SK-N-SH (cell line): Measurements from ENCODE around the gene NOD1.

Experiments
- CHD2 ChIP-seq: fragments of 150-350 bp; IDR thresholded peaks from 2 replicates; pipeline ENCODE4 v1.6.1; 2018; ENCODE audit warnings: low read length; ENCODE audit not compliant: partially characterized antibody
- EZH2phosphoT487 ChIP-seq: fragments of 200-600 bp; sonication (generic); IDR thresholded peaks from 2 replicates; pipeline ENCODE4 v1.6.1; 2017; ENCODE audit warnings: low read depth, mixed run types, mild to moderate bottlenecking, antibody characterized with exemption, moderate library complexity, borderline replicate concordance
- FOSL2 ChIP-seq: IDR thresholded peaks from 2 replicates; pipeline ENCODE4 v1.4.0; 2012; ENCODE audit warnings: low read depth, mild to moderate bottlenecking, moderate library complexity, borderline replicate concordance
- FOXM1 ChIP-seq: IDR thresholded peaks from 2 replicates; pipeline ENCODE4 v1.4.0; 2012; ENCODE audit warnings: low read depth, mild to moderate bottlenecking
- MXI1 ChIP-seq: IDR thresholded peaks from 2 replicates; pipeline ENCODE4 v1.6.1; 2012; ENCODE audit warnings: mild to moderate bottlenecking, low read depth, low read length, improper control_type of control experiment
- NRF1 ChIP-seq: IDR thresholded peaks from 2 replicates; pipeline ENCODE4 v1.6.1; 2012; ENCODE audit warnings: low read depth, mild to moderate bottlenecking, low read length
- POLR2AphosphoS5 ChIP-seq: IDR thresholded peaks from 2 replicates; pipeline ENCODE4 v1.6.1; 2012; ENCODE audit warnings: low read depth, low read length
- TAF1 ChIP-seq: IDR thresholded peaks from 2 replicates; pipeline ENCODE4 v1.6.1; 2012; ENCODE audit warnings: low read depth, mild to moderate bottlenecking, low read length, moderate library complexity, borderline replicate concordance
- TCF12 ChIP-seq: IDR thresholded peaks from 2 replicates; pipeline ENCODE4 v1.4.0; 2012
- YY1 ChIP-seq: IDR thresholded peaks from 2 replicates; pipeline ENCODE4 v1.4.0; 2012; ENCODE audit warnings: low read depth, mild to moderate bottlenecking
- TF ChIP-seq, protein P1 (sequence below): fragments of 200-600 bp; sonication (generic); IDR thresholded peaks from 2 replicates; pipeline ENCODE4 v1.6.1; 2017; ENCODE audit warnings: antibody characterized with exemption, mild to moderate bottlenecking, moderate library complexity
- TF ChIP-seq, protein P2 (sequence below): IDR thresholded peaks from 2 replicates; pipeline ENCODE4 v1.6.1; 2012; ENCODE audit warnings: mild to moderate bottlenecking, low read depth, low read length, moderate library complexity
- TF ChIP-seq, protein P3 (sequence below): IDR thresholded peaks from 2 replicates; pipeline ENCODE4 v1.4.0; 2012; ENCODE audit warnings: low read depth, borderline replicate concordance

DNA sequence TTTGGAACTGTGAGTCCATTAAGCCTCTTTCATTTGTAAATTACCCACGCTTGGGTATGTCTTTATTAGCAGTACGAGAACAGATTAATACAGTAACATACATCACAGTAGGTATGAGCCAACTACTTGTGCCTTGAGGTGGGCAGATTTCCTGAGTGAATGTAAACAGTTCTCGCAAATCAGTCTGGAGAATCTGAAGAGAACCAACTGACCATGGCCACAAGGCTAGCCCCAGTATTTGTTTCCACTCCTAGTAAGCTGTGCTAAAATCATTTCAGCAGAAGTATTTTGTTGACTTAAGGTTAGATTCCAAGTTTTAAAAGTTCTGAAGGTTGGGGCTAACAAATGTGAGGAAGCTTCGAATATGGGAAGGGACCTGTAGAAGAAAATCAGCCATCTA, 82.9 kb downstream of the NOD1 start:
- TF ChIP-seq TAF1 (no peak), FOSL2 (no peak), CHD2 (no peak), EZH2phosphoT487 (no peak), MXI1 (no peak), YY1 (no peak), FOXM1 (no peak), NRF1 (no peak), POLR2AphosphoS5 (no peak), TCF12 (no peak)
- TF ChIP-seq, protein P1, sequence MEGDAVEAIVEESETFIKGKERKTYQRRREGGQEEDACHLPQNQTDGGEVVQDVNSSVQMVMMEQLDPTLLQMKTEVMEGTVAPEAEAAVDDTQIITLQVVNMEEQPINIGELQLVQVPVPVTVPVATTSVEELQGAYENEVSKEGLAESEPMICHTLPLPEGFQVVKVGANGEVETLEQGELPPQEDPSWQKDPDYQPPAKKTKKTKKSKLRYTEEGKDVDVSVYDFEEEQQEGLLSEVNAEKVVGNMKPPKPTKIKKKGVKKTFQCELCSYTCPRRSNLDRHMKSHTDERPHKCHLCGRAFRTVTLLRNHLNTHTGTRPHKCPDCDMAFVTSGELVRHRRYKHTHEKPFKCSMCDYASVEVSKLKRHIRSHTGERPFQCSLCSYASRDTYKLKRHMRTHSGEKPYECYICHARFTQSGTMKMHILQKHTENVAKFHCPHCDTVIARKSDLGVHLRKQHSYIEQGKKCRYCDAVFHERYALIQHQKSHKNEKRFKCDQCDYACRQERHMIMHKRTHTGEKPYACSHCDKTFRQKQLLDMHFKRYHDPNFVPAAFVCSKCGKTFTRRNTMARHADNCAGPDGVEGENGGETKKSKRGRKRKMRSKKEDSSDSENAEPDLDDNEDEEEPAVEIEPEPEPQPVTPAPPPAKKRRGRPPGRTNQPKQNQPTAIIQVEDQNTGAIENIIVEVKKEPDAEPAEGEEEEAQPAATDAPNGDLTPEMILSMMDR, result no peak
- TF ChIP-seq, protein P2, sequence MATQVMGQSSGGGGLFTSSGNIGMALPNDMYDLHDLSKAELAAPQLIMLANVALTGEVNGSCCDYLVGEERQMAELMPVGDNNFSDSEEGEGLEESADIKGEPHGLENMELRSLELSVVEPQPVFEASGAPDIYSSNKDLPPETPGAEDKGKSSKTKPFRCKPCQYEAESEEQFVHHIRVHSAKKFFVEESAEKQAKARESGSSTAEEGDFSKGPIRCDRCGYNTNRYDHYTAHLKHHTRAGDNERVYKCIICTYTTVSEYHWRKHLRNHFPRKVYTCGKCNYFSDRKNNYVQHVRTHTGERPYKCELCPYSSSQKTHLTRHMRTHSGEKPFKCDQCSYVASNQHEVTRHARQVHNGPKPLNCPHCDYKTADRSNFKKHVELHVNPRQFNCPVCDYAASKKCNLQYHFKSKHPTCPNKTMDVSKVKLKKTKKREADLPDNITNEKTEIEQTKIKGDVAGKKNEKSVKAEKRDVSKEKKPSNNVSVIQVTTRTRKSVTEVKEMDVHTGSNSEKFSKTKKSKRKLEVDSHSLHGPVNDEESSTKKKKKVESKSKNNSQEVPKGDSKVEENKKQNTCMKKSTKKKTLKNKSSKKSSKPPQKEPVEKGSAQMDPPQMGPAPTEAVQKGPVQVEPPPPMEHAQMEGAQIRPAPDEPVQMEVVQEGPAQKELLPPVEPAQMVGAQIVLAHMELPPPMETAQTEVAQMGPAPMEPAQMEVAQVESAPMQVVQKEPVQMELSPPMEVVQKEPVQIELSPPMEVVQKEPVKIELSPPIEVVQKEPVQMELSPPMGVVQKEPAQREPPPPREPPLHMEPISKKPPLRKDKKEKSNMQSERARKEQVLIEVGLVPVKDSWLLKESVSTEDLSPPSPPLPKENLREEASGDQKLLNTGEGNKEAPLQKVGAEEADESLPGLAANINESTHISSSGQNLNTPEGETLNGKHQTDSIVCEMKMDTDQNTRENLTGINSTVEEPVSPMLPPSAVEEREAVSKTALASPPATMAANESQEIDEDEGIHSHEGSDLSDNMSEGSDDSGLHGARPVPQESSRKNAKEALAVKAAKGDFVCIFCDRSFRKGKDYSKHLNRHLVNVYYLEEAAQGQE, result no peak
- TF ChIP-seq, protein P3, sequence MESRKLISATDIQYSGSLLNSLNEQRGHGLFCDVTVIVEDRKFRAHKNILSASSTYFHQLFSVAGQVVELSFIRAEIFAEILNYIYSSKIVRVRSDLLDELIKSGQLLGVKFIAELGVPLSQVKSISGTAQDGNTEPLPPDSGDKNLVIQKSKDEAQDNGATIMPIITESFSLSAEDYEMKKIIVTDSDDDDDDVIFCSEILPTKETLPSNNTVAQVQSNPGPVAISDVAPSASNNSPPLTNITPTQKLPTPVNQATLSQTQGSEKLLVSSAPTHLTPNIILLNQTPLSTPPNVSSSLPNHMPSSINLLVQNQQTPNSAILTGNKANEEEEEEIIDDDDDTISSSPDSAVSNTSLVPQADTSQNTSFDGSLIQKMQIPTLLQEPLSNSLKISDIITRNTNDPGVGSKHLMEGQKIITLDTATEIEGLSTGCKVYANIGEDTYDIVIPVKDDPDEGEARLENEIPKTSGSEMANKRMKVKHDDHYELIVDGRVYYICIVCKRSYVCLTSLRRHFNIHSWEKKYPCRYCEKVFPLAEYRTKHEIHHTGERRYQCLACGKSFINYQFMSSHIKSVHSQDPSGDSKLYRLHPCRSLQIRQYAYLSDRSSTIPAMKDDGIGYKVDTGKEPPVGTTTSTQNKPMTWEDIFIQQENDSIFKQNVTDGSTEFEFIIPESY, result no peak
